Pancreas (tissue), 10 donors: ENCODE measurements around the gene CACNA1C. TPM values are rescaled to one million over a fixed set of nuclear protein-coding genes. Genes with fewer than 3 reads are reported as not detected.

Experiments
- ATAC-seq, 4 donors: fragments of 200-7000 bp; cut with Tn5 transposase; one replicate each; pipeline versions ENCODE4 v1.8.0 to v1.9.1; 2020; ENCODE audit warnings: mild to moderate bottlenecking in 4 of 4, moderate library complexity in 4 of 4
- DNase-seq, 6 donors: peaks; one replicate each; pipeline ENCODE4 v3.0.0-alpha.2; 2020
- FAIRE-seq: peaks from 2 replicates; lab custom pipeline; 2012; peaks lifted over from hg19 to GRCh38; lab: Jason Lieb, UNC
- H3K27ac ChIP-seq, 4 donors: fragments of 200-600 bp; sonication (generic); 1 replicate in 3 of 4; 2 replicates in 1 of 4; pipeline versions ENCODE4 v1.5.0 to v1.8.0; 2020
- H3K27me3 ChIP-seq, 4 donors: fragments of 200-600 bp; one replicate each; pipeline ENCODE4 v1.8.0; 2021
- H3K36me3 ChIP-seq, 3 donors: fragments of 200-600 bp; sonication (generic) in 1 of 3; one replicate each; pipeline versions ENCODE4 v1.5.0 to v1.8.0; 2020 to 2021
- H3K4me1 ChIP-seq, 3 donors: fragments of 200-600 bp; one replicate each; pipeline ENCODE4 v1.8.0; 2021
- H3K4me3 ChIP-seq, 4 donors: fragments of 200-600 bp; sonication (generic) in 2 of 4; one replicate each; pipeline versions ENCODE4 v1.5.0 to v1.8.0; 2020 to 2021
- H3K9me3 ChIP-seq, 4 donors: fragments of 200-600 bp; one replicate each; pipeline ENCODE4 v1.8.0; 2021
- CTCF ChIP-seq, 4 donors: fragments of 200-600 bp; sonication (generic) in 3 of 4; IDR thresholded peaks; one replicate each; pipeline versions ENCODE4 v1.5.0 to v1.8.0; 2021; ENCODE audit warnings: antibody characterized with exemption in 4 of 4
- WGBS, 2 donors: extraction: QIAGEN DNeasy Blood & Tissue Kit; methylation state at CpG; one replicate each; pipeline ENCODE4 v1.1.7; 2013; 5-methylcytosine and 5-hydroxymethylcytosine counted together
- intact Hi-C, 3 donors: fragments of 100-400 bp; cut with DNase I; formaldehyde crosslinking; loops; one replicate each; pipeline versions ENCODE4 v1.11.1 to v1.14.2; 2022
- polyA plus RNA-seq, 2 donors: library from polyadenylated mRNA; stranded (reverse); fragments of 200-250 nt; gene quantifications; one replicate each; pipeline ENCODE4 v1.2.3, GENCODE V29; 2013
- total RNA-seq, 6 donors: library from RNA; stranded (reverse); fragmentation: NEBNext Ultra II Directional in 4 of 6; extraction: Animal tissue kit (Norgen Biotek cat#: 25700) in 4 of 6; gene quantifications; one replicate each; pipeline versions ENCODE4 v1.2.1 to v1.2.4, GENCODE V29; 2021 to 2023
- donor health status: healthy with polysubstance abuse.
- donor health status: DM: no; HTN: no; CAD: no; lungs with moderate emphysema.
- donor health status: DM: no; HTN: no; CAD: no.
- donor health status: control.
- donor health status: control.
- donor health status: Bipolar disorder and iron deficiency.
- donor health status: DM: yes; HTN: yes; CAD: no.
- donor health status: DM: no; HTN: no; CAD: no.
- donor health status: DM: no; HTN: no; CAD: no.
- donor health status: DM: yes; HTN: yes; CAD: no.

Gene CACNA1C
- total and polyA plus RNA-seq, 8 donors: 1.2 to 3.8 (median 2.3) TPM

GRCh38 chr12:2051700-2052621 lies 826 bp upstream of the CACNA1C start:
- DNase-seq (no peak), ATAC-seq (no peak), FAIRE-seq (no peak)
- peaks cover 0 to 9% (median 3%) of the 10 kb centered on the region in 4 donors for H3K27me3 ChIP-seq
- no peaks in the 10 kb centered on the region for H3K36me3 ChIP-seq
- peaks cover 0 to 3% (median 0%) of the 10 kb centered on the region in 3 donors for H3K4me1 ChIP-seq
- 8 to 10% methylated on average over 40 to 52 of the region's 52 CpGs for WGBS, 2 donors
- TF ChIP-seq CTCF (IDR thresholded peaks at IDR 0.05): no peak
- intact Hi-C loops: loop anchor here in 1 of 3 donors (10.0 kb wide), 1 partner anchor 533 kb away; no protein-coding TSS in a partner anchor
- no peak overlapping the region for H3K27ac ChIP-seq
- H3K9me3 ChIP-seq: no peaks in the 10 kb centered on the region
- H3K4me3 ChIP-seq: peak overlapping the region in 2 of 4 donors; percentile 25 to 35

- DNase-seq (no peak), ATAC-seq (no peak), FAIRE-seq (no peak)
- Histone ChIP-seq H3K4me1 (peaks cover 0 to 3% (median 0%) of the 10 kb centered on the region in 3 donors), H3K27me3 (peaks cover 0 to 9% (median 4%) of the 10 kb centered on the region in 4 donors), H3K4me3 (peak overlapping the region in 2 of 4 donors; percentile 35 to 48), H3K27ac (no peak overlapping the region), H3K36me3 (no peaks in the 10 kb centered on the region), H3K9me3 (no peaks in the 10 kb centered on the region)
- intact Hi-C loops: loop anchor here in 1 of 3 donors (10.0 kb wide), 1 partner anchor 531 kb away; no protein-coding TSS in a partner anchor
- TF ChIP-seq CTCF (IDR thresholded peaks at IDR 0.05): no peak
- WGBS, 2 donors: 1% methylated on average over 53 to 60 of the region's 60 CpGs
Measured at GRCh38 chr12:2053691-2054090, 904 bp downstream of the CACNA1C start.

- Histone ChIP-seq H3K4me3 (peak overlapping the region in 2 of 4 donors; percentile 17 to 48), H3K9me3 (no peaks in the 10 kb centered on the region), H3K27me3 (peaks cover 0 to 9% (median 4%) of the 10 kb centered on the region in 4 donors), H3K4me1 (peaks cover 0 to 3% (median 0%) of the 10 kb centered on the region in 3 donors), H3K27ac (peak overlapping the region in 1 of 4 donors; percentile 12), H3K36me3 (no peaks in the 10 kb centered on the region)
- no peak for TF ChIP-seq CTCF (IDR thresholded peaks at IDR 0.05)
- intact Hi-C loops: loop anchor here in 1 of 3 donors (5.0 to 10.0 kb wide), 2 partner anchors 233 to 530 kb away; no protein-coding TSS in a partner anchor
- 5 to 8% methylated on average over 28 to 40 of the region's 40 CpGs for WGBS, 2 donors
- DNase-seq (no peak), FAIRE-seq (no peak), ATAC-seq (peak in 2 of 4 donors; percentile 24 to 46)
Measured at GRCh38 chr12:2054091-2055018, 1.6 kb downstream of the CACNA1C start.

GRCh38 chr12:2057041-2057794 lies 4.4 kb downstream of the CACNA1C start:
- no peak for FAIRE-seq
- intact Hi-C loops: loop anchor here in 1 of 3 donors (5.0 to 10.0 kb wide), 2 partner anchors 230 to 528 kb away; no protein-coding TSS in a partner anchor
- Histone ChIP-seq H3K4me1 (peaks cover 0 to 3% (median 0%) of the 10 kb centered on the region in 3 donors), H3K4me3 (no peak overlapping the region), H3K9me3 (no peaks in the 10 kb centered on the region), H3K27ac (no peak overlapping the region), H3K36me3 (no peaks in the 10 kb centered on the region), H3K27me3 (peaks cover 0 to 5% (median 3%) of the 10 kb centered on the region in 4 donors)
- TF ChIP-seq CTCF (IDR thresholded peaks at IDR 0.05): peak in 3 of 4 donors; percentile 26 to 54 (median 41)
- 30 to 33% methylated on average over 21 of the region's 21 CpGs for WGBS, 2 donors
- peak in 3 of 4 donors; percentile 39 to 61 (median 46) for ATAC-seq
- peak in 5 of 6 donors; percentile 12 to 77 (median 47) for DNase-seq
